Breast epithelium (tissue), 4 donors: ENCODE data around the gene ITPRIPL2. TPM values are rescaled to one million over a fixed set of nuclear protein-coding genes. Genes with fewer than 3 reads are reported as not detected.

ENCODE experiments used
- DNase-seq, 2 donors: peaks; one replicate each; pipeline ENCODE4 v3.0.0-alpha.2; 2019; ENCODE audit warnings: low spot score in 2 of 2
- H3K27ac ChIP-seq, 2 donors: fragments of 200-600 bp; sonication (generic) in 1 of 2; one replicate each; pipeline ENCODE4 v1.5.1; 2016 to 2019; ENCODE audit warnings: mild to moderate bottlenecking in 1 of 2
- H3K27me3 ChIP-seq, 2 donors: fragments of 200-600 bp; sonication (generic) in 1 of 2; one replicate each; pipeline versions ENCODE4 v1.5.1 to v1.6.0; 2017 to 2019; ENCODE audit warnings: control low read depth in 1 of 2, mild to moderate bottlenecking in 1 of 2
- H3K36me3 ChIP-seq: fragments of 200-600 bp; one replicate; pipeline ENCODE4 v1.5.1; 2019
- H3K4me1 ChIP-seq, 2 donors: fragments of 200-600 bp; sonication (generic); one replicate each; pipeline ENCODE4 v1.5.1; 2016 to 2019; ENCODE audit warnings: control low read depth in 1 of 2
- H3K4me3 ChIP-seq, 3 donors: fragments of 200-600 bp; sonication (generic); 1 replicate in 2 of 3; 2 replicates in 1 of 3; pipeline ENCODE4 v1.5.1; 2016 to 2019; ENCODE audit warnings: mild to moderate bottlenecking in 3 of 3, moderate library complexity in 2 of 3
- H3K9me3 ChIP-seq, 2 donors: fragments of 200-600 bp; sonication (generic) in 1 of 2; one replicate each; pipeline ENCODE4 v1.5.1; 2016 to 2019; ENCODE audit warnings: control low read depth in 1 of 2
- POLR2A ChIP-seq: fragments of 450-650 bp; IDR thresholded peaks from one replicate; pipeline ENCODE4 v1.6.1; 2016; ENCODE audit warnings: antibody characterized with exemption, mild to moderate bottlenecking, moderate library complexity
- POLR2AphosphoS5 ChIP-seq, 3 donors: sonication (generic); formaldehyde crosslinking; IDR thresholded peaks; one replicate each; pipeline ENCODE4 v1.6.1; 2017; ENCODE audit warnings: antibody characterized with exemption in 3 of 3
- intact Hi-C: fragments of 100-400 bp; cut with DNase I; formaldehyde crosslinking; loops from one replicate; pipeline ENCODE4 v1.15.1; 2023; ENCODE audit warnings: low total_unique reads
- total RNA-seq, 3 donors: library from RNA; depleted of rRNA; stranded (reverse); fragments of >200 nt; gene quantifications; one replicate each; pipeline ENCODE4 v1.1.0, GENCODE V29; 2016
- TF ChIP-seq, protein P1 (sequence below), 3 donors: fragments of 450-650 bp; IDR thresholded peaks; one replicate each; pipeline ENCODE4 v1.5.1; 2016 to 2017; ENCODE audit warnings: antibody characterized with exemption in 3 of 3, mild to moderate bottlenecking in 3 of 3, moderate library complexity in 3 of 3

ITPRIPL2 gene
- total RNA-seq, 3 donors from 2014 or later, result 36.1 to 66.6 (median 40.3) TPM

DNA sequence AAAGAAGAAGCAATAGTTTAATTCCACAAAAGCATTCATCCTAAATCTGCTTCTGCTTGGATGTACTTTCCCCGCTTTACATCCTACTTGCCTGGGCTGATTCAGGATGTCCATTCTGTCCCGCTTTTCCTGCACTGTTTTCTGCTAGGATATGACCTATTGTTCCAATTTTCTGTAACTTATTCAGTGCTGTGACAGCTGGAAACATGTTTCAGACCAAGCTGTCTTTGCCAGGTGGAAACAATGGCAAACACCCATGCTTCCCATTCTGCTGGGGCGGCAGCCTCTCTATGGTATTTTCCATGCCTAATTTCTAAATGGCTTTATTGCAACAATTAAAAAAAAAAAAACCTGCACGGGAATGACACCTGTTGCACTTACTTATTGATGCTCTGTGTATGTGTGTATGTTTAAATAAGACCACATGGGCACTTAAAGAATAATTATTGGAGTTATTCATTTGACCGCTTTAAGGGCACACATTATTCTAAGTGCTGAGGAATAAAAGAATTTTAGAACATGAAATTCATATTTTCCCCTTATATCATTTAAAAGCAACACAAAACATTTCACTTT is 25.3 kb upstream of the ITPRIPL2 start:
- no peaks in the 10 kb centered on the region for H3K4me1 ChIP-seq
- TF ChIP-seq POLR2A, result no peak
- TF ChIP-seq POLR2AphosphoS5 (IDR thresholded peaks at IDR 0.05), result no peak
- TF ChIP-seq, protein P1, sequence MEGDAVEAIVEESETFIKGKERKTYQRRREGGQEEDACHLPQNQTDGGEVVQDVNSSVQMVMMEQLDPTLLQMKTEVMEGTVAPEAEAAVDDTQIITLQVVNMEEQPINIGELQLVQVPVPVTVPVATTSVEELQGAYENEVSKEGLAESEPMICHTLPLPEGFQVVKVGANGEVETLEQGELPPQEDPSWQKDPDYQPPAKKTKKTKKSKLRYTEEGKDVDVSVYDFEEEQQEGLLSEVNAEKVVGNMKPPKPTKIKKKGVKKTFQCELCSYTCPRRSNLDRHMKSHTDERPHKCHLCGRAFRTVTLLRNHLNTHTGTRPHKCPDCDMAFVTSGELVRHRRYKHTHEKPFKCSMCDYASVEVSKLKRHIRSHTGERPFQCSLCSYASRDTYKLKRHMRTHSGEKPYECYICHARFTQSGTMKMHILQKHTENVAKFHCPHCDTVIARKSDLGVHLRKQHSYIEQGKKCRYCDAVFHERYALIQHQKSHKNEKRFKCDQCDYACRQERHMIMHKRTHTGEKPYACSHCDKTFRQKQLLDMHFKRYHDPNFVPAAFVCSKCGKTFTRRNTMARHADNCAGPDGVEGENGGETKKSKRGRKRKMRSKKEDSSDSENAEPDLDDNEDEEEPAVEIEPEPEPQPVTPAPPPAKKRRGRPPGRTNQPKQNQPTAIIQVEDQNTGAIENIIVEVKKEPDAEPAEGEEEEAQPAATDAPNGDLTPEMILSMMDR (IDR thresholded peaks at IDR 0.05), result no peak
- intact Hi-C loops, result loop anchor here (10.0 kb wide), 2 partner anchors 286 to 416 kb away; no protein-coding TSS in a partner anchor
- DNase-seq, result no peak
- no peak overlapping the region for H3K27ac ChIP-seq
- H3K9me3 ChIP-seq, result no peaks in the 10 kb centered on the region
- no peaks in the 10 kb centered on the region for H3K27me3 ChIP-seq
- H3K36me3 ChIP-seq, result no peaks in the 10 kb centered on the region
- H3K4me3 ChIP-seq, result no peak overlapping the region

DNA sequence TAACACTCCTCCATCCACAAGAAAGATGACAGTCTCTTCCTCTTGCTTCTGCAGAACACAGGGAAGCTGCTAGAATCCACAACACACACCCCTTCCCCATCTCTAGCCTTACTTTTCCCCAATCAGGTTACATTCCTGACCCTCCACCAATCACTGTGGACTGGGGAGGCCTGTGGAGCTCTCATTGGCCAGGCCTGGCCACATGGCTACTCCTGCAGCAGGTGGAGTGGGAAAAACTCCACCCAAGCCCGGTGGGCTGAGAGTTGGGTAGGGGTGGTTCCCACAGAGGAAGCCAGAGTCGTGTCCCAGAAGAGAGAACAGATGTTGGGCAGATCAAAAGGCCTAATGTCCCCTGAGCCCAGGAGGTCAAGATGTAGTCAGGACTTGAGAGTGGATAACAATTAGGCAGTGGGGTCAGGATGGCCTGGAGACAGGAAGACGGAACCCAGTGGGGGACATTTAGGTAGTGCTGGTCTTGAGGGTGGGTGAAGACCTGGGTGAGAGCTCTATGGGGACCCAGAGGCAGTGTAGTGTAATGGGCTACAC is 24.3 kb upstream of the ITPRIPL2 start:
- Histone ChIP-seq H3K9me3 (no peaks in the 10 kb centered on the region), H3K36me3 (no peaks in the 10 kb centered on the region), H3K4me3 (no peak overlapping the region), H3K27ac (no peak overlapping the region), H3K4me1 (no peaks in the 10 kb centered on the region), H3K27me3 (no peaks in the 10 kb centered on the region)
- intact Hi-C loops, result loop anchor here (10.0 kb wide), 2 partner anchors 285 to 415 kb away; no protein-coding TSS in a partner anchor
- TF ChIP-seq POLR2A (no peak), POLR2AphosphoS5 (IDR thresholded peaks at IDR 0.05) (no peak)
- TF ChIP-seq, protein P1 (IDR thresholded peaks at IDR 0.05), result no peak
- DNase-seq, result no peak

DNA sequence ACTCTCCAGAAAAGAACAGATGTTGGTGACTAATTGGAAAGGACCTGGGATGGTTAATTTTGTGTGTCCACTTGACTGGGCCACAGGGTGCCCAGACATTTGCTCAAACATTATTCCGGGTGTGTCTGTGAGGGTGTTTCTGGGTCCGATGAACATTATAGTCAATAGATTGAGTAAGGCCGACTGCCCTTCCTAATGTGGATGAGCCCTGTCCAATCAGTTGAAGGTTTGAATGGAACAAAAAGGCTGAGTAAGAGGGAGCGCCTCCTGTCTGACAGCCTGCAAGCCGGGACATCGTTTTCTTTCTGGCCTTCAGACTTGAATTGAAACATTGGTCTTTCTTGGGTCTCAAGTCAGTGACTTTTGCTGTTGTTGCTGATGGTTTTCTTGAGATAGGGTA is 22.8 kb upstream of the ITPRIPL2 start:
- H3K27ac ChIP-seq, result no peak overlapping the region
- no peaks in the 10 kb centered on the region for H3K4me1 ChIP-seq
- H3K9me3 ChIP-seq, result no peaks in the 10 kb centered on the region
- H3K36me3 ChIP-seq, result no peaks in the 10 kb centered on the region
- H3K27me3 ChIP-seq, result no peaks in the 10 kb centered on the region
- no peak overlapping the region for H3K4me3 ChIP-seq
- TF ChIP-seq POLR2AphosphoS5 (IDR thresholded peaks at IDR 0.05), result no peak
- no peak for TF ChIP-seq POLR2A
- intact Hi-C loops, result no loop called here
- DNase-seq, result no peak

DNA sequence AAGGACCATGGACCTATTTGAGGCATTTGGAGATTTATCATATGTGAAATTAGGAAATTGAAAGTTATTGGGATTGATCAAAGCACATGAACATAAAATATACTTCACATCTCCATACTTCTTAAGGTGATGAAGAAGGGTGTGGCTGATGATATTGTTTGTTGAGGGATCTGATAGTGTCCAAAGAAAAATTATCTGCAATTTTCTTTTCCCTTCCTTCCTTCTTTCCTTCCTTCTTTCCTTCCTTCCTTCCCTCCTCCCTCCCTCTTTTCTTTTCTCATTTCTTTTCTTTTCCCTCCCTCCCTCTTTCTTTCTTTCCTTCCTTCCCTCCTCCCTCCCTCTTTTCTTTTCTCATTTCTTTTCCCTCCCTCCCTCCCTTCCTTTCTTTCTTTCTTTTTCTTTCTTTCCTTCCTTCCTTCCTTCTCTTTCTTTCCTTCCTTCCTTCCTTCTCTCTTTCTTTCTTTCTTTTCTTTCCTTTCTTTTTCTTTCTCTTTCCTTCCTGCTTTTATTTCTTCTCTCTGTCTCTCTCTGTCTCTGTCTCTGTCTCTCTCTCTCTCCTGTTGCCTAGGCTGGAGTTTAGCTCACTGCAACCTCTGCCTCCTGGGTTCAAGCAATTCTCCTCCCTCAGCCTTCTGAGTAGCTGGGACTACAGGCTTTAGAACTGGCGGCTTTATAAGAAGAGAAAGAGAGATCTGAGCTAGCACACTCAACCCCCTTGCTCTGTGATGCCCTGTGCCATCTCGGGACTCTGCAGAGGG is 20.9 kb upstream of the ITPRIPL2 start:
- Histone ChIP-seq H3K4me3 (no peak overlapping the region), H3K27me3 (no peaks in the 10 kb centered on the region), H3K4me1 (no peaks in the 10 kb centered on the region), H3K27ac (no peak overlapping the region), H3K36me3 (no peaks in the 10 kb centered on the region), H3K9me3 (no peaks in the 10 kb centered on the region)
- intact Hi-C loops, result no loop called here
- TF ChIP-seq POLR2AphosphoS5 (IDR thresholded peaks at IDR 0.05) (no peak), POLR2A (no peak)
- TF ChIP-seq, protein P1 (IDR thresholded peaks at IDR 0.05), result no peak
- no peak for DNase-seq

DNA sequence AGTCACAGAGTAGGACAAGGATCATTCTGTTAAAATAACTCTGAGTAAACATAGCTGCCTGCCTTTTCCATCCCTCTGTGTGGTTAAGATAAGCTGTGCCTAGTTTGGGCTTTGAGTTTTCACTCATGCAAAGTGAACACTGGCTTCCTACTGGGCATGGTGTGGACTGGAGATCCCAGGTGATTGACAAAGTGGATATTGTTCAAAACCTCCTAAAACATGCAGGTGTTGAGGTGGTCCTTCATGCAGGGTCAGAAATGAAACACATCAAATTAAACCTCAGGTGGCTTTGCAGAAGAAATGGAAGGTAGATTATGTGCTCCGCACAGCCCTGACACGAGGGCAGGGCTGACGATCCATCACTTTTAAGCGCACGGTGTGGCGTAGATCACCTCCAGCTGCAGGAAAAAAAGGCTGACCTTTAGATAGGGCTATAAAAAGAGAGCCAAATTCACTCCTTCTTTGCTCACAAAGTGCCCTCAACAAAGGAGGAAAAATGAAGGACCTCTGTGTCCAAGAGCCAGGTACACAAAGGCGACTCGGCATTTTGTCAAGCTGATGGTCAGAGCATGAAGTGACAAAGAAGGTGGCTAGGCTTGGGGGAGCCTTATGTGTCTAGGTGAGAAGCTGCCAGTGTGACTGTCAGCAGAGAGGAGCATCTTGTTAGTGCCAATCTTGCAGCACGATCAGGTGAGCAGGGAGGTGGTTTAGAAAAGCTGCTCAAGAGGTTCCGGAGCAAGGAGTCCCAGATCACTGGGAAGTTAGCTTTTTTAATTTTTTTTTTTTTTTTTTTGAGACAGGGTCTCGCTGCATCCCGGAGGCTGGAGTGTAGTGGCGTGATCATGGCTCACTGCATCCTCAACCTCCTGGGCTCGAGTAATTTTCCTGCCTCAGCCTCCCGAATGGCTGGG is 19.9 kb upstream of the ITPRIPL2 start:
- TF ChIP-seq, protein P1 (IDR thresholded peaks at IDR 0.05), result no peak
- no peak for TF ChIP-seq POLR2AphosphoS5 (IDR thresholded peaks at IDR 0.05)
- TF ChIP-seq POLR2A, result no peak
- Histone ChIP-seq H3K27ac (no peak overlapping the region), H3K36me3 (no peaks in the 10 kb centered on the region), H3K4me1 (no peaks in the 10 kb centered on the region), H3K4me3 (no peak overlapping the region), H3K9me3 (no peaks in the 10 kb centered on the region), H3K27me3 (no peaks in the 10 kb centered on the region)
- no peak for DNase-seq
- intact Hi-C loops, result no loop called here
